Heart left ventricle (tissue), 11 donors: ENCODE data around the gene CCDC148. TPM values are rescaled to one million over a fixed set of nuclear protein-coding genes. Genes with fewer than 3 reads are reported as not detected.

Experiments
- polyA plus RNA-seq, 2 donors: library from polyadenylated mRNA; stranded (reverse); fragments of 200-250 nt; gene quantifications; one replicate each; pipeline ENCODE4 v1.2.3, GENCODE V29; 2013
- total RNA-seq, 9 donors: library from RNA; depleted of rRNA in 2 of 9; stranded (reverse); fragments of >200 nt in 2 of 9; fragmentation: NEBNext Ultra II Directional in 3 of 9; extraction: Animal tissue kit (Norgen Biotek cat#: 25700) in 3 of 9; gene quantifications; one replicate each; pipeline versions ENCODE4 v1.1.0 to v1.2.4, GENCODE V29; 2016 to 2023
- donor health status: ischemic (EF 13 %, LVEDD 7.1; RV severe dilation, severe dysfunction).
- donor health status: healthy with polysubstance abuse.
- donor health status: DM: no; HTN: yes; CAD: no.
- donor health status: DM: no; HTN: no; CAD: no.
- donor health status: ischemic (EF 25% LVEDD 5.7; RV mildly dilated, moderate dysfunction).
- donor health status: healthy.
- donor health status: DM: yes; HTN: yes; CAD: no.
- donor health status: PGD.
- donor health status: nonischemic (EF 23%, LVEDD 6.1; RV moderate dilation, normal function).

CCDC148 gene
- total and polyA plus RNA-seq, 11 donors = 0.24 to 1.2 (median 0.75) TPM; not detected in 2

Other genes starting within 250 kb of the CCDC148 start
- gene PKP4, start 199 bp upstream of the CCDC148 start, total RNA-seq = 10 to 100 TPM; 34.1 to 66.7 (median 49.4) TPM
- 10 to 100 TPM; 17.6 to 41.0 TPM for gene PKP4, start 199 bp upstream of the CCDC148 start, polyA plus RNA-seq